ACHN (cell line): ENCODE data around the gene PARD3B.

Source experiments
- DNase-seq: peaks from one replicate; pipeline ENCODE4 v3.0.0-alpha.2; 2015
- in situ Hi-C: cut with HindIII; loops from 2 replicates; pipeline ENCODE4 v1.10.0; 2017; ENCODE audit warnings: low sequenced_read_pairs, low pct_ligation_motif_present, low pct_unique_long_range_greater_than_20kb

The PARD3B gene

DNA sequence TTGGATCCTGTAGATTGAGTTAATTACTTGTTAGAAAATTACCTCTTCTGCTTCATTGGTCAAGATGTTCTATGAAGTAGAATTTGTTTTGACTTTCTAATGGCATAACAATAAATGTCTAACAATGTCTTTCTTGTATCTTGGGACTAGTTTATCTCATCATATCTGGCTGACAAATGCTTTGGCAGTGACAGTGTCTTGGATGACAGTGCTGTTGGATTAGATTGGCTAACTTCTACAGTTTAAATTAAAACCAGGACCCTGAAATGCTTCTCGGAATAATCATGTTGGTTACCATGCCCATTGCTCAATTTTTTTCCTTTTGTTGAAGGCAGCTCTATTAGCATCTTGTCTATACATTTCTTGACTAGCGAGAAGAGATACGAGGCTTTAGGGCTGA is 176.9 kb downstream of the PARD3B start:
- DNase-seq, result no peak
- in situ Hi-C loops, result no loop called here

DNA sequence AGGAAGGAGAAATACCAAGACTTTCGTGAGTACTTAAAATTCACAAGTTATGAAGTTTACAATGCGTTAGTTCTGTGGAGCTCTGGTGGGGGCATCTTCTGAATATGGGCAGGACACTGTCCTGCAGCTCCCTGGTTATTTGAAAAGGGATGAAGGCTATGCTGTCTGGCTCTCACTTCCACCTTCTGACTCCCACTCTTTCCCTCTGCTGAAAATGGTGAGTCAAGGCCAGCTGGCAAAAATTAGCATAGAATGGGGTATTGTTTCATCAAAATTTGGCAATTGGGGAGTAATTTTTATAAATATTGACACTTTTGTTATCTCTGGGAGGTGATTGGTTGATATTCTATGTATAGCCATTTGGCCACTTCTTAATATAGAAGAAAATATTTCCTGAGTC is 177.4 kb downstream of the PARD3B start:
- in situ Hi-C loops, result no loop called here
- no peak for DNase-seq

DNA sequence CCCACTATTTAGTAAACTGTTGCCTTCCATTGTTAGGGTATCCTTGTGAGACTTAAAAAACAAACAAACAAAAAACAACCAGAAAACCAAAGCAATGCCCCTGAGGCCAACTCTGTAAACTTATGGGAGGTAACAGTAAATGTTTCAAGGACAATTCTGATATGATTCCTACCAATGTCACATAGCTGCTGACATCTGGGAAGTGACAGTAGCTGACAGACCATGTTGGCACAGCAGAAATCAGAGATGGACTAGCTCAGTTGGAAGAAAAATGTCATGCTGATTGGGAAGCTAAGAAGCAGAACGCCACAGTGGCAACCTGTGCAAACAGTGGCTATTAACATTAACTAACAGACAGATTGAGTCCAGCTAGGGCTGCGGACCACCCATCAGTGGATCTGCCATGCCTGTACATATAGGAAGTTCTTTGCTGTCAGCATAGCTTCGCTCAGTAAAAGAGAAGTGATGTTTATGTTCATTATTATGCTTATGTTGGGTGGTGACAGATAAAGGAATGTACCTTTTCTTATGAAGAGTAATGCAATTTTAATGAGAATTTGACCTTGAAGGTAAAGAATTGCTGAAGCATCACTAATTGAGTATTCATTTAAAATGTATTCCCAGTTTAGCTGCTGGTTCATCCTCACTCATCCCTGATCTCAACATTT is 180.6 kb downstream of the PARD3B start:
- no peak for DNase-seq

DNA sequence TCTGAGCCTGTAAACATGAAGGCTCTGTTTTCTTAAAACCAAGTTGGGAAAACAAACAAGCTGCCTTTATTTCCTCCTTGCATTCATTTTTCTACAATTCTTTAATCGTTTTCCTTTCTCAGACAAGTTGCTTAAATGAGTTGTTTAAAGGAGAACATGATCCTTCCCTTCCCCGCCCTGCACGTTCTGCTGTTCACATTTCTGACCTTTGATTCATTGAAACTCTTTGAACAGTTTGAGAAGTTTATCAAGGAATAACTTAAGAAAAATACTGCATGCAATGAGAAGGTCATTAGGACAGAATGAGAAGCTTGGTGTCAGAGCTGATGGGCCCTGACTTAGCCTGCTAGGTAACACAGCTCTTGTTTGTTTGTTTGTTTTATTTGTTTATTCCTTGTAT is 181.6 kb downstream of the PARD3B start:
- no peak for DNase-seq
- in situ Hi-C loops, result no loop called here

More for the DNA sequence above, 180.6 kb downstream of the PARD3B start:
- in situ Hi-C loops, result no loop called here

DNA sequence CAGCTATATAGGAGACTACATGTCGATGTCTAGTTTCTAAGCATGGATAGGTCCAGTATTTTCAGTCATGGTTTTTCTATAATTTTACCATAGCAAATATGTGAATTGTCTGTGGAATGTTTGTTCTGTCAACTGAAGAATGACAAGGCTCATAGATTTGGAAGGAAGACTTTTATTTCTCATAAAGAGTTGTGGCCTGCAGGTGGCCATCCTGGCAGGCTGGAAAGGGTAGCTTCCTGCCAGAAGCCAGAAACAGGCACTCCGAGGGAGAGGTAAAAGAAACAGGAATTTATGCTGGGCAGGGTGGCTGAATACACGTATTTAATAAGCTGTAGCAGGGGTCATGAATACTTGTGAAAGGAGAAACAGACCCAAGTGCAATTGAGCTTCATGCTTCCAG is 182.1 kb downstream of the PARD3B start:
- in situ Hi-C loops, result no loop called here
- no peak for DNase-seq

DNA sequence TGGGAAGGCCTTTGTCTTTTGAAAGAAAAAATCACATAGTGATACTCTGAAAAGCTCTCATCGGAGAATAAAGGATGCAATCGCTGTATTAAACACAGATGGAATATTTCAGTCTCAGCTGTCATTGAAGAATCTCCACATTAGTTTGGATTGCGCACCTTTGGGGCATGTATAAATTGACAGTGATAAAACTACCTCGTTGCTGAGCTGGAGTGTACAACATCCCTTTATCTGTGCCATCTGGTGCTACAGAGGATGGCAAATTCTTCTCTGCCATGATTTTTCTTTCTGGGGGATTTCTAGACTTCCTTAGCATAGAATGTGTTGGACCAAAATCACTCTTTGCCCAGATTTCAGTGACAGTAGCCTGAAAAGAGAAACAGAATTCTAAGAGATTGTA is 185.3 kb downstream of the PARD3B start:
- in situ Hi-C loops, result no loop called here
- no peak for DNase-seq

DNA sequence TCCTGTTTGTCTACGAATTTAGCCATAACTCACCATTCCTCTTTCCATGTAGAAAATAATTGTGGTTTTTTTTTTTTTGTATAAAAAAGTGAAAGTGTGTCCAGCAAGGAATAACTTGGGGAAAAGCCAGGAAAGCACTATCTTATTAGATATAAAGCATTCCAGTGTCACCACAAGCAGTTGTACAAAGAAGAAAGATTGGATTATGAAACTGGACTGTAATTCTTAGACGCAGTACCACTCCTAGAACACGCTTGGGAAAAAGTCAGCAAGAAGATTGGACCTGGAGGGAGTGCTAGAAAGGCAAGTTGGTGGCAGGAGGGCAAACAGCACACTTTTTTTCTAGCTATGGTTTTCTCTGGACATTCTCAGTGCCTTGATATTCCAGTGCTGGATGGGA is 186.7 kb downstream of the PARD3B start:
- DNase-seq, result no peak

DNA sequence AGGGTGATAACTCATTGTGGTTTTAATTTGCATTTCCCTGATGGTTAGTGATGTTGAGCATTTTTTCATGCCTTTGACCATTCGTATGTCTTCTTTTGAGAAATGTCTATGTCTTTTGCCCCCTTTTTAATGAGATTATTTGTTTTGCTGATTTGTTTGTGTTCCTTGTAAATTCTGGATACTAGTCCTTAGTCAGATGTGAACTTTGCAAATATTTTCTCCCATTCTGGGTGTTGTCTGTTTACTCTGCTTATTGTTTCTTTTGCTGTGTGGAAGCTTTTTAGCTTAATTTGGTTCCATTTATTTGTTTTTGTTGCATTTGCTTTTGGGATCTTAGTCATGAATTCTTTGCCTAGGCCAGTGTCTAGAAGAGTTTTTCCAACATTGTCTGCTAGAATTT is 192.0 kb downstream of the PARD3B start:
- no peak for DNase-seq
- in situ Hi-C loops, result no loop called here

More for the DNA sequence above, 186.7 kb downstream of the PARD3B start:
- in situ Hi-C loops, result no loop called here

DNA sequence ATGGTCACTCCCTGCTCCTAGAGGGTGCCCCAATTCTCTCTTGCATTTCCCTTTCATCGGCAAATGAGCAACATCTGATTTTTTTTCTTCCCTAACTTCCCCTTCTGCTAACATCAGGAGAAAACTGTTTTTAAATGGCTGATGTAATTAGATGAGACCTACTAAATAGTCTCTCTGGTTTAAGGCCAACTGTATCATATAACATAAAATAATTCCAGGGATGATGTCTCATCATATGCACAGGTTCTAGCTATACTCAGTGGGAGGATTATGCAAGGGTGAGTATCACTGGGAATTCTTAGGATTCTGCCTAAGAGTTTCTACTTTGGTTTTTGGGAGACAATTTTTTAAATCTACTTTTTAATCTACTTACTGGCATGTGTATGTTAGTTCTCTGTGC is 193.4 kb downstream of the PARD3B start:
- no peak for DNase-seq
- in situ Hi-C loops, result no loop called here

DNA sequence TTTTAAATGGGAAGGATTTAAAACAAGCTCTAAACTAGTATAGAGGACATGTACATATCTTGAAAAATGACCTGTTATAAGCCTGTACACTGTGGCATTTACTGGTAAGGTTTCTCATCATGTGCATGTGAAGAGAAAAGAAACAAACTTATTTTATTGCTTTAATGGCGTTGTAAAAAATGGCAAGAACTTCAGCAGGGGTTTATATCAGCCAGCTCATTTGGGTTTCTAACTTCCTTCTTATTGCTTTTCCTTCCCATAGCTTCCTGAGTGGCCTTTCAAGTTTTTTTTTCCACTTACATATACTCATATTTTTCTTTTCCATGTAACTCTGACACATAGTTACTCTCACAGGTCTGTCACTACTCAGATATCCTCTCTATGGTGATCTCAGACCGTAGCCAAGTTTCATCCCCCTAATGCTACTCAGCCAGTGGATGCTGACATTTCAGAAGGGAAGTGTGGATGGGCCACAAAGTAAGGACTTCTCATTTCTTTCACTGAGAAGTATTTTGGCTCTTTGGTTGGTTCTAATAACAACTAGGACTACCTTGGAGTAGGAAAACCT is 198.2 kb downstream of the PARD3B start:
- DNase-seq, result no peak

DNA sequence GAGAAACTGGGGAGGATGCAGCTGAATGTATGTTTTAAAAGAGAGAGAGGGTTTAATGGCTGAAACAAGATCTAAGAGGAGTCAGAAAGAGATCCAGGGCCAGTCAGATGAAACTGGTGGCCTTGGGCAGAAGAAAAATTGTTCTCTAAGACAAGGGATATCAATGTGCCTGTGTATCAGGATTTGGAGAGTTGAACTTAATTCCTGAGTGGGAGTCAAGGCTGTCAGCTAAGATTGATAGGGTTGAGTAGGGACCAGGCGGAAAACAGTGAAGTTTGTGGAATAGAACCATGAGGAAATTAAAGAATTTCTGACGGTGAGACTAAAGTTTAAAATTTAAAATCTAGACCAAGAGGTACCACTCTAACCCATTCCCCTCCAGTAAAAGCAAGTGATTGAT is 199.2 kb downstream of the PARD3B start:
- in situ Hi-C loops, result no loop called here
- DNase-seq, result no peak

More for the DNA sequence above, 198.2 kb downstream of the PARD3B start:
- in situ Hi-C loops, result no loop called here

DNA sequence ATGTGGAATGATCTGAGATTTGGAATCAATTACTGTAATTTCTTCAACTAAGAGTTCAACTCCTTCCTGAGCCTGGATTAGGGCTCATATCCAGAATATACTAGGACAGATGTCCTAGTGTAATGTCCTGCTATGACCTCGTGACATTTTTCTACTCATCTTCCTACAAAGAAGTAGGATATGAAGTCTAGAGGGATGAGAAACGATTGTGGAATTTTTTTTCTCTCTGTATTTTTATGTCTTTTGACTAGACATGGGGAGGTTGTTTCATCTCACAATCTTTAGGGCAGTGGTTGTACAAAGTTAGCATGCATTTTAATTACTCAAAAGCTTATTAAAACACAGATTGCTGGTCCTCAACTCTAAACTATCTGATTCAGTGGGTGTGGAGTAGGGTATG is 203.0 kb downstream of the PARD3B start:
- in situ Hi-C loops, result no loop called here
- DNase-seq, result no peak

DNA sequence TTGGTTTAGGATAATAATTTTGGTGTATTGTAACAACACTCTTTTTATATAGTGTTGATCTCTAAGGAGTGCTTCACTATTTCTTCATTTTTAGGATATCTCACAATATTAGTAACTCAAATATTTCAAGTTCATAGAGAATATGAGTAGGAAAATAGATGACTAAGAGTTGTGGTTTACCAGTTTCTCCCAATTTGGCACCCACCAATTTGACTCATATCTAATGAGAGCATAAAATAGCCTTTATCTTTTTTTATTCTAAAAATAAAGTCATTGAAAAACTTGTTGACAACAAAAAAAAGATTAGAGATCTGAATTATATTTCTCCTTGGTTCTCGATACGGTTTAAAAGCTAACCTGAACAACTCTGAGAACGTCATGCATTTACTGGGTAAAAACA is 204.0 kb downstream of the PARD3B start:
- in situ Hi-C loops, result no loop called here

DNA sequence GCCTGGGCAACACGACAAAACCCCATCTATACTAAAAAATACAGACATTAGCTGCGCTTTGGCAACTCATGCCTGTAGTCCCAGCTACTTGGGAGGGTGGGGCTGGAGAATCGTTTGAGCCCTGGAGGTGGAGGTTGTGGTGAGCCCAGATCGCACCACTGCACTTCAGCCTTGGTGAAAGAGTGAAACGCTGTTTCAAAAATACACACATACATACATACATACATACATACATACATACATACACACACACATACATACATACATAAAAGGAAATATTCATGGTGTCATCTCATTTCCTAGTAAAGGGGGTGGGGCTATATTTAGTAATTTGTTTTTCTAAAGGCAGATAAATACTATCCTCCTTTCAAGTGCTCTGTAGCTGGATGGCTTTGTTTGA is 205.1 kb downstream of the PARD3B start:
- in situ Hi-C loops, result no loop called here

More for the DNA sequence above, 204.0 kb downstream of the PARD3B start:
- DNase-seq, result no peak

DNA sequence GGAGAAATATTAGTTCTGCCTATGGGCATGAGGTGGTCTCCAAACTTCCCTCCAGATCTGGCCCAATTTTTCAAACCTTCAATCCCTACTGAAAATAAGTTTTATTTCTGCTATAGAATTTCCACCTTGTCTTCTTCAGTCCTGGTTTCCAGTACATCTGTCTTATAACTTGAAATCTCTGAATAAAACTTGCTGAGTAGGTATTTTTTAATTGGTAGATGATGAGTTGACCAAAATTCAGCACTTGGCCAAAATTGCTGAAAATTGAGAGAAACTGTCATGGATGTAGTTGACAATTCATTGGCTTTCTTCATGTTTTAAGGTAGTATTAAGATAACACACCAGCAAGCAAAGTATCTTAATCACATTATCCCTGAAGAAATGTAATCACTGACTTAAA is 206.2 kb downstream of the PARD3B start:
- in situ Hi-C loops, result no loop called here
- no peak for DNase-seq

More for the DNA sequence above, 205.1 kb downstream of the PARD3B start:
- no peak for DNase-seq

DNA sequence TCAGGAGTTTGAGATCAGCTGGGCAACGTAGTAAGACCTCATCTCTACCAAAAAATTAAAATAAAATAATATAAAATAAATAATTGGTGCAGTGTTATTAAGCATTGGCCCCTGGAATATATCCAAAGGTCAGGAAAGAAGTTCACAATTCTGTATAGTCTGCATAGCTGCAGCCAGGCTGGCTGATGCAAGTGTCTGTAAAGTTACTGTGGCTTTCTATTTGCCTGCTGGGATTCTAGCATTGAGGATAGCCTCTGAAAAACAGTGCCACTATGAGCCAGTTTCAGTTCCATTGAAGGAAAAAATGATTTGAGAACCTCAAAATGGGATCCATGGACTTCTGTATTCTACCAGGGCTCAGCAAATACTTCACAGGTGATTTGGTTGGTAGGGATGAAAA is 208.6 kb downstream of the PARD3B start:
- in situ Hi-C loops, result no loop called here
- no peak for DNase-seq

DNA sequence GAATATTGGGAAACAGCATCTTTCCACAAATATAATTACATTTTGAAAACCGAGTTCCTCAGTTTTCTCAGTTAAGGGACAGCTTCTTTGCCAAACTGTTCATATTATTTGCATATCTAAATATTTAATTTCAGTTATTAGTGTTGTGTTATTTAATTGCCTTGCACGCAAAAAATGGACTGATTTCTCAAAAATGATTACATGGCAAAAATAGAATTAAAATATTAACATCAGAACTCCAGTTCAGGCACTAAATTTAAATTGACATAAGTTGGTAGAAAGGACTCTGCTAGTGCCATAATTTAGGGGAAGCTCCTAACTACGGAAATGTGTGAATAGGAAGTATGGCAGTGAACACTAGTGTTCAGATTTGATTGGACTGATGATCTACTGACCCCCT is 209.6 kb downstream of the PARD3B start:
- in situ Hi-C loops, result no loop called here
- no peak for DNase-seq

DNA sequence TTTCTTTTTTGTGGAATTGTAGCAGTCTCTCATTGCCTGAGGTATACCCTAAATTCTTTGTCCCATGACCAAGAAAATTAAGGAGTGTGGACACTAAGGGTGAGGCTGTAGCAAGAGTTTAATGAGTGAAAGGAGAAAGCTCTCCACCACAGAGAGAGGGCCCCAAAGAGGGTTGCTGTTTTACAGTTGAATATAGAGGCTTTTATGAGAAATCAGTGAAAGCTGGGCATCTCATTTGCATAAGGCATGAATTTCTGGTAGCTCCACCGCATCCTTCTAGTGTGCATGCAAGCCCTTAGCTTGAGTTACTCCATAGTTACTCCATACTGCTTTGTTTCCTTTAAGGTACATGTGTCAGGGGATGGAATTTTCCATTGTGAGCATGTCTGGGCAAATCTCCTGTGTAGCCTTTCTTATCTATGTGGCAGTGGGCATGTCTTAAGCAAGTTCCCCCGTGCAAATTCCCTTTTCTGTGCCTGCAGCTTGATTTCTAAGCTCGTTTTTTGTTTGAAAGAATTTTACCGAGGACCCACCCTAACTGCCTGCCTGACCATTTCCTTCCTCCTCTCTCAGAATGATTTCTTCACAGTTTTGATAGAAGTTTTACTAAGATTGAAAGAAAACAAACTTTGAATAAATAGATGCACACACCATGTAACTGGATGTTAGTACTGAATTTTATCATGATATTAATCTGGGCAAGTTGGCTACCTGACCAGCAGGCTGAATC is 218.9 kb downstream of the PARD3B start:
- in situ Hi-C loops, result no loop called here
- no peak for DNase-seq

DNA sequence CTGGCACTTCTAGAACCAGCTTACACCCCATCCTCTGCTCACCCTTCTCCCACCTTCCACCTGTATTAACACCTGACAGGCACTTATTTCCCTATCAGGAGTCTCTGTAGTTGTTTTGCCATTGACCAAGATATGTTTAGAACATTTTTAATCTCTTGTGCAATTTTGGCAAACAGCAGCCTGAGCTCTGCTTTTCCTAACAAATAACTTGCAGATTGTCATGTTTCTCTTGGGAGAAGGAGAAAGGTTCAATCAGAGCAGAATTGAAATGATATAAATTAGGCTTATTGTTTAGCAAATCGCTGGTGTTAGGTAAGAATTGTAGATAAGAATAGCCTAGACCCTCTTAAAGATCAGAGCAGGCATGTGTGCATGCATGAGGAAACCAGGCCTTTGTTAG is 225.5 kb downstream of the PARD3B start:
- in situ Hi-C loops, result no loop called here
- no peak for DNase-seq

DNA sequence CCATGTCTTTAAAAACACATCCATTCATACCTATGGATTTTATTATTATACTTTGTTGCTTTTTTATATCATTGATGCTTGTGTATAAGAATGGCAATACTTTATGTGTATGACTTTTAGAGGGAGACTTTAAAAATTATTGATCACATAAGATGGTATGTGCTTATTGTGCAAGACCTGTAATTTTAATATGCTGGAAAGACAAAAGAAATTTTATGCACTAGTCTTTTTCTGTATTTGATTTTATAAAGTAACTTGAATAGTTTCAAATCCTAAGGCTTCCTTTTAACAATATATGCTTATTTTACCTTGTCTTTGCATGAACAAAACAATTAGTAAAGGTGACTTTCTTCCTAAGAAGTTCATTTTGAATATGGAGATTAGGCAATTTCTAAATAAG is 226.4 kb downstream of the PARD3B start:
- in situ Hi-C loops, result no loop called here

More for the DNA sequence above, 226.4 kb downstream of the PARD3B start:
- DNase-seq, result no peak
